Activated CD8-positive, alpha-beta memory T cell treated with anti-CD3 and anti-CD28 coated beads for 1 hour (primary cell): ENCODE measurements around the gene MMP27.

Experiments
- DNase-seq, 2 donors: peaks; one replicate each; pipeline ENCODE4 v3.0.0-alpha.2; 2020; ENCODE audit warnings: low read depth in 1 of 2; ENCODE audit errors: extremely low read depth in 1 of 2

MMP27 gene

DNA sequence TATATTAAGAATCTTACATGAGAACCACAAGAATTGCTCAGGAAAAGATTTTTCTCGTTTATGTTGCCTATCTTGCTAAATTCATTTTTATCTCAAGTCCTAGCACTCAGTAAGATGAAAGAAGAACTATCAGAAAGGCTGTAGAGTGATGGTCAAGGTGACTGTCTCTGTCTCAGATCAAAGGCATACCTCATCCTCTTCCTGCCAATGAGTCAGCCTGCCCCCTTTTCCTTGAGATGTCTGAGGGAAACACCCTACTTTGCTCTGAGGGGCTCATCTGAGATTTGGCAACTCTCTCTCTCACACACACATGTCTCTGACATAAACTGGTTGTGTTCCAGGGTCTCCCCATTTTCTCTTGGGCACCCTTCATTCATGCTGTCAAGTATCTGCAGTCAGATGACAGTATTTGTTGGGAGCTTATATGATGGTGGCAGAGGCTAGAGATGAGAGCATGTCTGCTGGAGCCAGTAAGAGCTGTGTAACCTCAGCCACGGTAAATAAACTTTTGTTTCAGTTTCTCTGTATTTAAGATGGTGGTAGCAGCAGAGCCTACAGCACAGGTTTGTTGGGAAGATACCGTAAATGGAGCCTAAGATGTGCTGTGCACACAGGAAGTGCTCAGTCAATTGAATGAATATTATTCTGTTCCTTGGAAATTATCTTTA is 1.6 kb downstream of the MMP27 start:
- no peak for DNase-seq

DNA sequence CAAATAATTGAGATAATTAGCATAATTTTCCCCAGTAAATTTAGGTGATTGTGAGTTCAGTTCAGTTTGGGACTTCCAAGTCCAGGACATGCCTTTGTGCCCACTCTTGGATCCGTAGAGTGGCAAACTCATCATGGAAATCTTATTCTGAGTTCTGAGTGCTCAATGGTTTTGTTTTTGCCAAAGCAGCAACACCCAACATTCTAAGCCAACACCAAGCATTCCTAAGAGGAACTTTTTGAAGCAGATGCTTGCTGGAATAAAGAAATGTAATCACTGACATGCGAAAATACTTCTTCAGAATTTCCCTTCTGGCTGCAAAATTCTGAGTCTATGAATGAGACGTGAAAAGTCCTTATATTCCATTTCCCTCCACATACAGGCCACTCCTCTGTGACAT is 10.4 kb downstream of the MMP27 start:
- no peak for DNase-seq

DNA sequence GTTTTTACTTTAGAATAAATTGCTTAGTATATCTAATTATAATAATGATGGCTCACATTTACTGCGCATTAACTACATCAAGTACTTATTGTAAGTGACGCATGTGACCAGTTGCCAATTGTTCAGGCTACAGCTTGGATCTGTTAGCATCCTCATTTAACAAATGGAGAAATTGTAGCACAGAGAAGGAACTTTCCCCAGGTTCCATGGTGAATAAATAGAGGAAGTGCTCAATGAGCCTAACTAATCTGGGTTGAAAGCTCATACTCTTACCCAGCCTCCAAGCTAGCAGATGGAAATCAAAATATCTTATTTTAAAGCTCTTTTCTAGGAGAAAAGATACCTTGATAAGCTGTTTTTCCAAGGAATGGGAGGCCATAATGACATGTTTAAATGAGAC is 19.8 kb downstream of the MMP27 start:
- DNase-seq: no peak

DNA sequence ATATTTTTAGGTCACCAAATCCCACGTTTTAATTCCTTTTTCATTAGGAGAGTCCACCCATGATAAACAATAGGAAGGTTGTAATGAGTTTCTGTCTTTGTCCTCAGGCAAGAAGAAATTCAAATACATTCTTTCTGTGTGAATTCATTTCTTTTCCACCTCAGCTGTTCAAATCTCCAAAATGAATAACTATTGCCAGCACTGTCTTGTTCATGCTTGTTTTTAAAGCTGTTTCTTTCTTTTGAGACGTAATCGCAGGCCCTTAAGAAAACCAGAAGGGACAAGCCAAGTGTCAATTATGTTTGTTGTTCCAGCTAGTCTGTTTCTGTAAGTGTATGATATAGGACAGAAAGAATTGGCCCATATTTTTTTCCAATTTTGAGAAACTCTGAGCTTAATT is 20.2 kb downstream of the MMP27 start:
- DNase-seq: no peak

DNA sequence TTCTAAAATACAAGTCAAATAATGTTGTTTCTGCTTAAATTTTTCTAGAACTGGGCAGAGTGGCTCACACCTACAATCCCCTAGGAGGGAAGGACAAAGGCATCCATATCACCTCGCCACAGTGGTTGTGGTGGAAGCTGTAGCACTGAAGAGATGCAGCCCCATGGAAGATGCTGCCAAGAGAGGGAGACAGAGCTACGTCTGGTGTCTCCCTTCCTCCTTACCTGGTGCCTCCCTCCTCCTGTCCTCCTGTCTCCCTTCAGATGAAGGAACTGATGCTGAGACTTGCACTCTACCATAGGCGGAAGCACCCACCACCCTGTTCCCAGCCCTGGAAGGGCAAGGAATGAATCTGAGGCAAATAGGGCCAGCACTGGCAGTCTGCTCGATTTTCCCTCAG is 22.3 kb downstream of the MMP27 start:
- no peak for DNase-seq

DNA sequence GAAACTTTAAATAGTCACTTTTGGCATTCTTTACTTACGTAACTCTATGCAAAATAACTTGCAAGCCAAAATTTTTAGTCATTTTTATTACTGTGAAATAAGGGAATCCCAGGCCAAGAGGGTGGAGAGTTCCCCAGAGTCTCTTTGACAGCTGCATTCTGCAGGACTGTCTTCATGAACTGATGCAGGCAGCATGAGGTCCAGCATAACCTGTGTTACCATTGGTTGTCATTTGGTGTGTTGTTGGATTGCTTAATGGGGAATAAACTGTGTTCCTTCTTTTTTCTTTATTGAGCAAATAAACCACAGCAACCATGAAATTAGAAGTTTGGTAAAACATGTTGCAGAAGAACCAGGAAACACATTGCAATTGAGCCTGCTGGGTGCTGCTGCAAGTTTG is 24.6 kb downstream of the MMP27 start:
- no peak for DNase-seq

DNA sequence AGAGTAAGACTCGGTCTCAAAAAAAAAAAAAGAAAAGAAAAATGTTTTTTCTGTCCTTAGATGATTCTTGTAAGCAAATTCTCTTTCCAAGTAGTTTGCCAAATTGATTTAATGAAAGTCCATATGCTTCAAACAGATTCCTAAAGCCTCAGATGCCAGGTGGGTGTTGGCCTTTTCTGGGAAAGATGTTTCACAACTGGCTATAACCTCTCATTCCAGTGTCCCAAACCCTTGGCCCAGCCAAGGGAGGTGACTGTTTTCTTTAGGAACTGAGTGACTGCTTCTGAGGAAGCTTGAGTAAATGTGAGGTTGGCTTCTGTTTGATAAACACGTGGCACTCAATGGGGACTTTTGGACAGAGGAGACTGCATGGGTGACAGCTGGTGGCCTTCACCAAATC is 27.5 kb downstream of the MMP27 start:
- no peak for DNase-seq

DNA sequence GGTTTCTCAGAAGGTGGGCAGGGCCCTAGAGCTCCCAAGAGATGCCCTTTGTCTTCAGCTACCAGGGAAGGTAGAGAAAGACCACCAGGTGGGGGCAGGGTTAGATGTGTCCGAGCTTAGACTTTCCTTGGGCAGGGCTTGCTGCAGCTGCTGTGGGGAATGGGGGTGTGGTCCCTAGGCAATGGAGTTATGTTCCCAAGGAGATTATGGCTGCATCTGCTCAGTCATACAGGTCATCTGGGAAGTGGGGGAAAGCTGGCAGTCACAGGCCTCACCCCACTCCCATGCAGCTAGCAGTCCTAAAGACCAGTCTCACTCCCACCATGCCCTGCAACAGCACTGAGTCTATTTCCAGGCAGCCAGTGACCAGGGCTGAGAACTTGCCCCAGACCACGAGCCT is 29.5 kb downstream of the MMP27 start:
- DNase-seq: no peak

DNA sequence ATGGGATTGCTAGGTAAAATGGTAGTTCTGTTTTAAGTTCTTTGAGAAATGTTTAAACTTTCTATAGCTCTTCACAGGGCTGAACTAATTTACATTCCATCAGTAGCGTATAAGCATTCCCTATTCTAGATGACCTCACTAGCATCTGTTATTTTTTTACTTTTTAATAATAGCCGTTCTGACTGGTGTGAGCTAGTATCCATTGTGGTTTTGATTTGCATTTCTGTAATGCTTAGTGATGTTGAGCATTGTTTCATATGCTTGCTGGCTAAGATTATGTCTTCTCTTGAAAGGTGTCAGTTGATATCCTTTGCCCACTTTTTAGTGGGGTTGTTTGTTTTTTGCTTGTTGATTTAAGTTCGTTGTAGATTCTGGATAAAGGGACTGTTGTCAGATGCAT is 35.9 kb downstream of the MMP27 start:
- no peak for DNase-seq

DNA sequence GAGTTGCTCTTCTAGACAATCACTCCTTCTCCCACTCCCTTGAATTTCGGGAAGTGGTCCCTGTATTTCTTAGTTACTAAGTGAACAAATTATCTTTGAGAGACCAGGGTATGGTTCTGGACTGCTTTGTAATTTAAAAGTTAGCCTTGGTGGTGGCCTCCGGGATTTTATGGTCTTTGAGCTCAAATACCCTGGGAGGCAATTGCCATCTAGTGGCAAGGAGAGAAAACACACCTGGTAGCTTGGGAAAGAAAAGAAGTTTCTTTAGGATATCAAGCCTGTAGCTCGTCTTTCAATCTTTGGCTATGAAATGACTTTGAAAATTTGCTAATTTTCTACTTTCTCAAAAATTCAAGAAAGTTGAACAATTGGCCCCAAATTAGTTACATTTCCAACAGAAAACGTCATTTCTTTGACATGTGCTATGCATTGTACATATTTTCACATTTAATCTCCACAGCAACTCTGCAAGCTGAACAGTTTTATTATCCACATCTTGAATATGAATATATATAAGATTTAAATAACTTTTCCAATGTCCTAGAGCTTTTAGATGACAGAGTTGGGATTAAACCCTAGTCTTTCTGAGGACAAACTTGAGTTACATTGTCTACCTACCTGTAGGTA is 39.1 kb downstream of the MMP27 start:
- DNase-seq: no peak

DNA sequence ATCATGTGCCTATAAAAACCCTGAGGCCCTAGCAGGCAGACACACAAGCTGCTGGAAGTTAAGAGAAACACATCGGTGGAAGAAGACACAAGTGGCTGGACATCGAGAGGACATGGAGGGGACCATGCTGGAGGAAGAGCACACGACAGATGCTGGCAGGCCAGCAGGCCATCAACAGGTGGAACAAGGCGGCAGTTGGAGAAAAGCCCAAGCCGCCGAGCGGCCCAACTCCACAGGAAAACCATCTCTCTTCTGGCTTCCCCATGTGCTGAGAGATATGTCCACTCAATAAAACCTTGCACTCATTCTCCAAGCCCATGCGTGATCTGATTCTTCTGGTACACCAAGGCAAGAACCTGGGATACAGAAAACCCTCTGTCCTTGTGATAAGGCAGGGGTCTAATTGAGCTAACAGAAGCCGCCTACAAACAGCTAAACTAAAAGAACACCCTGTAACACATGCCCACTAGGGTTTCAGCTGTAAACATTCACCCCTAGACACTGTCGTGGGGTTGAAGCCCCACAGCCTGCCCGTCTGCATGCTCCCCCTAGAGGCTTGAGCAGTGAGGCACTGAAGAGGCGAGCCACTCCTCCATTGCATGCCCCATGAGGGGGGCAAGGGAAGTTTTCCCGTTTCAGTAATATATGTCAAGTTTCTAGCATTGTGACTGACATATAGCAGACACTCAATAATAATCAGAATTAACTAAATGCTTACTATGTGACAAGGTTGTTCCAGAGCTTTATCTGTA is 41.4 kb downstream of the MMP27 start:
- DNase-seq: no peak

DNA sequence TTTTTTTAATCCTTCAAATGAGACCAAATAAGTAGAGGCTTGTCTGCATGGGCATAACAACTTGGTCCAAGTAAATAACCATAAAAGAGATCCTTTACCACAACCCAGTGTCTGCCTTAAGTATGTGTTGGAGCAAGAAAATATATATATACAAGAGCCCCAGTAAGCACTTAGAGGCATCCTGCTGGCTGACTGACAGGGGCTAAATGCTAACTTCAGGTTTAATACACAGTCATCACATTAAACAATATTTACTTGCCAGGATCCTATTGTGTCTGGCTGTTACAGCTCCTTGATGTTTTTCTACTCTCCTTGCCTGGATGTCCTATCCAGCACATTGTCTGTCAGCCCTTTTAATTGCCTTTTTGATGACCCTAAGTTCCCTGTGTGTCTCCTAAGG is 43.0 kb downstream of the MMP27 start:
- no peak for DNase-seq

DNA sequence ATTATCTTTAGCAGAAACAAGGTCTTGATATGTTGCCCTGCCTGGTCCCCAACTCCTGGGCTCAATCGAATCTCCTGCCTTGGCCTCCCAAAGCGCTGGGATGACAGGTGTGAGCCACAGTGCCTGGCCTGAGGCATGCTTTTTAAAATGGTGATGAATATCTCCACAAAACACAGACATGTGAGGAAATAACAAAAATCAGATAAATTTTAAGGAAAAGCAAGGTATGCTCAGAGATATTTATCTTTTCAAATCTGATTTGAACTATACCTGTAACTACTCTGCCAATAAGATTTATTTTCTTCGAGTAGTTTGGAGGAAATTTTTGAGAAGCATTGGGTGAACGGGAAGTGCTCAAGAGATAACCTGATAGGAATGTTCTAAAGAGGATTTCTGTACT is 44.5 kb downstream of the MMP27 start:
- DNase-seq: no peak

DNA sequence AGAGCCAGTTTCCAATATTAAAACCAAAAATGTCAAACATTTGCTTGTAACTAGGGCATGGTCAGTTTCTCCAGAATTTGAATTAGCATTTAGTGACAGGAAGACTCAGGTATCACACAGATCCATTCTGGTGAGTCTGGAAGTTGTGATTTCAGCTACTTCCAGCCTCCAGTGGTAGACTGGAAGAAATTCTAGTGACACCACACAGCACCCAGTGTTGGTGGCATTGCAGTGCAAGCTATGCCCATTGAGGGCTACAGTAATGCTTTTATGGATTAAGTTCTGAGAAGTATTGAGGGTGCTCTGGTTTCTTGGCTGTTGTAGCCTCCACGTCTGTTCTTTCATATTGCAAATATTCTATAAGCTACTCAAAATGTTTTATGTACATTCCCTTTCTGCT is 49.0 kb downstream of the MMP27 start:
- no peak for DNase-seq

DNA sequence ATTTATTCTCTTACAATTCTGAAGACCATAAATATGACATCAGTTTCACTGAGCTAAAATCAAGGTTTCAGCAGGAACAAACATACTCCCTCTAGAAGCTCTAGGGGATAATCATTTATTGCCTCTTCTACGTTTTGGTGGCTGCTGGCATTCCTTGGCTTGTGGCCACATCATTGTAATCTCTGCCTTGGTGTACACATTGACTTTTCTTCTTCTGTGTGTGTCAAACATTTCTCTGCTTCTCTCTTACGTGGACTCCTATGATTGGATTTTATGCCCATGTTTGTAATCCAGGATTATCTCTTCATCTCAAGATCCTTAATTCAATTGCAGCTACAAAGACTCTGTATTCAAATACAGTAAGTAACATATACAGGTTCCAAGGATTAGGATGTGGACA is 50.0 kb downstream of the MMP27 start:
- DNase-seq: no peak

DNA sequence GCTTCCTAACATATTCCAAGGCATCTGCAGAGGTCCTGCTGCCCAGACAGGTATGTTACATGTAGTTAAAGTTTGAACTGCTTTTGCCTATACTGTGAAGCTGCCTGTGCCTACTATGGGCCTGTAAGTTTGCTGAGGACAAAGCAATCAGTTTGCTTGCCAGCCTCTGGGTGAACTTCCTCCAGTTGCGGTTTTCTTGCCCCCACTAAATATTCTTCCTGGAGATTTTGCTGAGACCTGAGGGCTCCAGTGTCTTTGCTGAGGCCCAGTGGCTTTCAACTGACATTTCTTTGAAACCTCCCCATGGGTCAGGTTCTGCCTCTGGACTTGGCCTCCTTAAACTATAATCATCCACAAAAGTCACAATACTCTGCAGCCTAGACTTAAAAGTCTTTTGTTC is 50.8 kb downstream of the MMP27 start:
- DNase-seq: no peak

DNA sequence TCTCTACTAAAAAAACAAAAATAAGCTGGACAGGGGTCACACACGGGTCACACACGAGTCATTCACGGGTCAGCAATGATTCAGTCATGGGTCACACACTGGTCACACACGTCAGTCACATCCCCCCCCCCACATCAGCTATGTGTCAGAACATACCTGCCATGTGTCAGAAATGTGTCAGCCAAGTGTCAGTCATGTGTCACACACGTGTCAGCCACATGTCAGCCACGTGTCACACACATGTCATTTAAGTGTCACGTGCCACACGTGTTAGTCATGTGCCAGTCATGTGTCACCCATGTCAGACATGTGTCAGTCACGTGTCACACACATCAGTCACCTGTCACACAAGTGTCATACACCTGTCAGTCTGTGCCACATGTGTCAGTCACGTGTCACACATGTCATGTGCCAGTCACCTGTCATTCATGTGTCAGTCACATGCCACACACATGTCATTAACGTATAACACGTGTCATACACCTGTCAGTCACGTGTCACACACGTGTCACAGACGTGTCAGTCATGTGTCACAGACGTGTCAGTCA is 51.8 kb downstream of the MMP27 start:
- no peak for DNase-seq

DNA sequence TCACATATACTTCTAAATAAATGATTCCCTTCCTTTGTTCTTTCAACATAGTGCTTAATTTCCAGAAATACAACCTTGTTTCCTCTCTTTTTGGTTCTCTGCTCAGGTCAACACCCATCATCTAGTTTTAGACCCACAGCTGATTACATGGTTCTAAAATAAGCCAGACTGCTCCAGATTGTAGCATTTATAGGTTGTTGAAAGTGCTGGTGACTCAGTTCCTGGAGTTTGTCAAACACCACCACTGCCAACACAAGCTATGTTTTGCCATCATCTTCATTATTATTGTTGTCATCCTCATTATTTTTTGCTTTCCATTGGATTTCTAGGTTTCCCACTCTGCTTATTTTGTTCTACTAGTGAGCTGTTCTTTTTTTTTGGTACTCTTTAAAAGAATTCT is 58.1 kb downstream of the MMP27 start:
- no peak for DNase-seq

DNA sequence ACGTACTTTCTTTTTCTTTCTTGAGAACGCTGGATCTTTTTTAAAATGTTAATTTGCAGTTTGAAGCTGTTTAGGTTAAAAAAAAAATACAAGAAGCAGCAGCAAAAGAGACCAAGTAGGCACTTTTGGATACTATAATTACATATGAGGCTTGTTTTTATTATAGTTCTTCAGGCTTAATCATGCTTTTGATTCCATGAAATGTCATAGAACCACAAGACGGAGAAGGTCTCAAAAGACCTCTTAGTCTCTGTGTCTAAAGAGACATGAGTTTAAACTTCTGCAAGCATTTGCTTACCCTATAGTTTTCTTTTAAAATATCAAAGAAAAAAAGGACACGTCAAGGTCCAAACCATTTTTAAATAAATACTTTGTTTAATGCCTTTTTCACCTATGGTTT is 61.6 kb downstream of the MMP27 start:
- no peak for DNase-seq
